ENCODE data around the gene COL5A1. TPM values are rescaled to one million over a fixed set of nuclear protein-coding genes. Genes with fewer than 3 reads are reported as not detected.

COL5A1 gene
- total RNA-seq, 1 donor from 2014 or later: 1,552 TPM

- no peaks in the 10 kb centered on the region for H3K36me3 Mint-ChIP-seq (ENCODE audit: unreplicated experiment)
- TF ChIP-seq CTCF (IDR thresholded peaks at IDR 0.05): no peak
- no peak for DNase-seq (ENCODE audit: extremely low spot score, unreplicated experiment)
- no peak overlapping the region for H3K4me3 Mint-ChIP-seq (ENCODE audit: unreplicated experiment)
- no peaks in the 10 kb centered on the region for H3K27me3 Mint-ChIP-seq (ENCODE audit: unreplicated experiment)
- H3K9me3 Mint-ChIP-seq (ENCODE audit: unreplicated experiment): no peaks in the 10 kb centered on the region
- no peak overlapping the region for H3K27ac Mint-ChIP-seq (ENCODE audit: unreplicated experiment)
- peaks cover 38% of the 10 kb centered on the region for H3K4me1 Mint-ChIP-seq (ENCODE audit: unreplicated experiment)
Observed at GRCh38 chr9:134633362-134634142, 8.1 kb upstream of the COL5A1 start.

GRCh38 chr9:134634176-134634575, 7.4 kb upstream of the COL5A1 start:
- H3K9me3 Mint-ChIP-seq (ENCODE audit: unreplicated experiment): no peaks in the 10 kb centered on the region
- no peak overlapping the region for H3K4me3 Mint-ChIP-seq (ENCODE audit: unreplicated experiment)
- H3K4me1 Mint-ChIP-seq (ENCODE audit: unreplicated experiment): peaks cover 33% of the 10 kb centered on the region
- H3K36me3 Mint-ChIP-seq (ENCODE audit: unreplicated experiment): no peaks in the 10 kb centered on the region
- TF ChIP-seq CTCF (IDR thresholded peaks at IDR 0.05): no peak
- H3K27me3 Mint-ChIP-seq (ENCODE audit: unreplicated experiment): no peaks in the 10 kb centered on the region
- DNase-seq (ENCODE audit: extremely low spot score, unreplicated experiment): no peak
- no peak overlapping the region for H3K27ac Mint-ChIP-seq (ENCODE audit: unreplicated experiment)

GRCh38 chr9:134634667-134635230, 6.9 kb upstream of the COL5A1 start:
- DNase-seq (ENCODE audit: extremely low spot score, unreplicated experiment): no peak
- no peaks in the 10 kb centered on the region for H3K36me3 Mint-ChIP-seq (ENCODE audit: unreplicated experiment)
- peaks cover 29% of the 10 kb centered on the region for H3K4me1 Mint-ChIP-seq (ENCODE audit: unreplicated experiment)
- H3K4me3 Mint-ChIP-seq (ENCODE audit: unreplicated experiment): no peak overlapping the region
- no peak overlapping the region for H3K27ac Mint-ChIP-seq (ENCODE audit: unreplicated experiment)
- TF ChIP-seq CTCF (IDR thresholded peaks at IDR 0.05): no peak
- no peaks in the 10 kb centered on the region for H3K27me3 Mint-ChIP-seq (ENCODE audit: unreplicated experiment)
- H3K9me3 Mint-ChIP-seq (ENCODE audit: unreplicated experiment): no peaks in the 10 kb centered on the region

- Mint-ChIP-seq H3K4me1 (ENCODE audit: unreplicated experiment) (peaks cover 30% of the 10 kb centered on the region), H3K36me3 (ENCODE audit: unreplicated experiment) (no peaks in the 10 kb centered on the region), H3K9me3 (ENCODE audit: unreplicated experiment) (no peaks in the 10 kb centered on the region), H3K27ac (ENCODE audit: unreplicated experiment) (no peak overlapping the region), H3K27me3 (ENCODE audit: unreplicated experiment) (no peaks in the 10 kb centered on the region), H3K4me3 (ENCODE audit: unreplicated experiment) (no peak overlapping the region)
- DNase-seq (ENCODE audit: extremely low spot score, unreplicated experiment): no peak
- TF ChIP-seq CTCF (IDR thresholded peaks at IDR 0.05): no peak
Observed at GRCh38 chr9:134635351-134636148, 6.1 kb upstream of the COL5A1 start.

GRCh38 chr9:134636149-134636507, 5.5 kb upstream of the COL5A1 start:
- Mint-ChIP-seq H3K4me3 (ENCODE audit: unreplicated experiment) (no peak overlapping the region), H3K27me3 (ENCODE audit: unreplicated experiment) (no peaks in the 10 kb centered on the region), H3K27ac (ENCODE audit: unreplicated experiment) (no peak overlapping the region), H3K4me1 (ENCODE audit: unreplicated experiment) (peaks cover 30% of the 10 kb centered on the region), H3K36me3 (ENCODE audit: unreplicated experiment) (no peaks in the 10 kb centered on the region), H3K9me3 (ENCODE audit: unreplicated experiment) (no peaks in the 10 kb centered on the region)
- no peak for TF ChIP-seq CTCF (IDR thresholded peaks at IDR 0.05)
- no peak for DNase-seq (ENCODE audit: extremely low spot score, unreplicated experiment)

All from osteocyte (in vitro differentiated cells).